ENCODE results near the gene MAGEA10.

DNA sequence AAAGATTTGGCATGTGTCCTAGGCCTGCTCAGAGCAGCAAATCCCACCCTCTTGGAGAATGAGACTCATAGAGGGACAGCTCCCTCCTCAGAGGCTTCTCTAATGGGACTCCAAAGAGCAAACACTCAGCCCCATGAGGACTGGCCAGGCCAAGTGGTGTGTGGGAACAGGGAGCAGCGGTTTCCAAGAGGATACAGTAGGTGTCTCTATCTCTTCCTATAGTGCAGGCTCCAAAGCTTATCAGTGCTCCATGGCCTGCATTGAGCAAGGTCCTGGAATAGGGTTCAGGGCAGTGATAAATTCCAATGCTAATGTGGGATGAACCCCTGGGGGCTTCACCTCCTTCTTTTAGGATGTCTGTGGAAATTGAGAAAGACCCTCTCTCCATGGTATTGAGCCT is 15.7 kb upstream of the MAGEA10 start:
- TF ChIP-seq, protein P1, sequence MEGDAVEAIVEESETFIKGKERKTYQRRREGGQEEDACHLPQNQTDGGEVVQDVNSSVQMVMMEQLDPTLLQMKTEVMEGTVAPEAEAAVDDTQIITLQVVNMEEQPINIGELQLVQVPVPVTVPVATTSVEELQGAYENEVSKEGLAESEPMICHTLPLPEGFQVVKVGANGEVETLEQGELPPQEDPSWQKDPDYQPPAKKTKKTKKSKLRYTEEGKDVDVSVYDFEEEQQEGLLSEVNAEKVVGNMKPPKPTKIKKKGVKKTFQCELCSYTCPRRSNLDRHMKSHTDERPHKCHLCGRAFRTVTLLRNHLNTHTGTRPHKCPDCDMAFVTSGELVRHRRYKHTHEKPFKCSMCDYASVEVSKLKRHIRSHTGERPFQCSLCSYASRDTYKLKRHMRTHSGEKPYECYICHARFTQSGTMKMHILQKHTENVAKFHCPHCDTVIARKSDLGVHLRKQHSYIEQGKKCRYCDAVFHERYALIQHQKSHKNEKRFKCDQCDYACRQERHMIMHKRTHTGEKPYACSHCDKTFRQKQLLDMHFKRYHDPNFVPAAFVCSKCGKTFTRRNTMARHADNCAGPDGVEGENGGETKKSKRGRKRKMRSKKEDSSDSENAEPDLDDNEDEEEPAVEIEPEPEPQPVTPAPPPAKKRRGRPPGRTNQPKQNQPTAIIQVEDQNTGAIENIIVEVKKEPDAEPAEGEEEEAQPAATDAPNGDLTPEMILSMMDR (conservative IDR thresholded peaks at IDR 0.05; ENCODE audit: low read depth in 2 of 2): no peak; a peak in 1 of 4 replicates
- TF ChIP-seq POLR2AphosphoS5 (IDR thresholded peaks at IDR 0.05; ENCODE audit: low read depth) (no peak), REST (IDR thresholded peaks at IDR 0.05; ENCODE audit: unreplicated experiment) (no peak)

All from GM23338 (cell line).